ENCODE data around the gene SYT14.

GRCh38 chr1:210201681-210202080, 263.7 kb downstream of the SYT14 start:
- no peak for TF ChIP-seq EZH2phosphoT487 (IDR thresholded peaks at IDR 0.05)
- TF ChIP-seq, protein P1, sequence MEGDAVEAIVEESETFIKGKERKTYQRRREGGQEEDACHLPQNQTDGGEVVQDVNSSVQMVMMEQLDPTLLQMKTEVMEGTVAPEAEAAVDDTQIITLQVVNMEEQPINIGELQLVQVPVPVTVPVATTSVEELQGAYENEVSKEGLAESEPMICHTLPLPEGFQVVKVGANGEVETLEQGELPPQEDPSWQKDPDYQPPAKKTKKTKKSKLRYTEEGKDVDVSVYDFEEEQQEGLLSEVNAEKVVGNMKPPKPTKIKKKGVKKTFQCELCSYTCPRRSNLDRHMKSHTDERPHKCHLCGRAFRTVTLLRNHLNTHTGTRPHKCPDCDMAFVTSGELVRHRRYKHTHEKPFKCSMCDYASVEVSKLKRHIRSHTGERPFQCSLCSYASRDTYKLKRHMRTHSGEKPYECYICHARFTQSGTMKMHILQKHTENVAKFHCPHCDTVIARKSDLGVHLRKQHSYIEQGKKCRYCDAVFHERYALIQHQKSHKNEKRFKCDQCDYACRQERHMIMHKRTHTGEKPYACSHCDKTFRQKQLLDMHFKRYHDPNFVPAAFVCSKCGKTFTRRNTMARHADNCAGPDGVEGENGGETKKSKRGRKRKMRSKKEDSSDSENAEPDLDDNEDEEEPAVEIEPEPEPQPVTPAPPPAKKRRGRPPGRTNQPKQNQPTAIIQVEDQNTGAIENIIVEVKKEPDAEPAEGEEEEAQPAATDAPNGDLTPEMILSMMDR (IDR thresholded peaks at IDR 0.05) = no peak
- no peak for TF ChIP-seq EZH2 (IDR thresholded peaks at IDR 0.05)

Measured in neural progenitor cell (in vitro differentiated cells).